Endothelial cell of umbilical vein (primary cell): Measurements from ENCODE around the gene GTF3C5. TPM values are rescaled to one million over a fixed set of nuclear protein-coding genes. Genes with fewer than 3 reads are reported as not detected.

Experiments
- BruUV-seq: library from RNA; stranded (reverse); fragments of 400-500 nt; replicated peaks from 2 replicates; lab custom pipeline; 2021; lab: Mats Ljungman, UMichigan
- CTCF ChIA-PET: fragments of 300-600, 350-600 bp; sonication (Branson Sonifier 250); formaldehyde crosslinking; loops from one replicate; lab custom pipeline; 2021; ENCODE audit warnings: antibody characterized with exemption, inconsistent platforms; lab: Charles Lee
- POLR2A ChIA-PET: fragments of 300-600, 350-600 bp; sonication (Branson Sonifier 250); formaldehyde crosslinking; loops from one replicate; lab custom pipeline; 2021; ENCODE audit warnings: antibody characterized with exemption, inconsistent platforms; lab: Charles Lee
- DNase-seq: peaks from one replicate; pipeline ENCODE4 v3.0.0-alpha.2; 2011; ENCODE audit warnings: low read depth, low spot score
- FAIRE-seq: peaks from 2 replicates; lab custom pipeline; 2011; peaks lifted over from hg19 to GRCh38; lab: Jason Lieb, UNC
- H2AFZ ChIP-seq: 2 replicates; pipeline ENCODE4 v1.6.0; 2012; ENCODE audit warnings: low read depth, low read length, control low read depth, inconsistent platforms
- H3K27ac ChIP-seq: 2 replicates; pipeline ENCODE4 v1.5.1; 2011; ENCODE audit warnings: low read depth, mild to moderate bottlenecking, control low read depth, low read length, moderate library complexity; ENCODE audit not compliant: insufficient read depth
- H3K27me3 ChIP-seq, 2 experiments: 2 replicates each; pipeline versions ENCODE4 v1.6.0 to v1.6.1; 2011; ENCODE audit warnings: low read length in 2 of 2, mixed read lengths in 1 of 2; ENCODE audit not compliant: control insufficient read depth in 2 of 2, insufficient read depth in 2 of 2
- H3K36me3 ChIP-seq, 2 experiments: 2 replicates in 1 of 2; 3 replicates in 1 of 2; pipeline ENCODE4 v1.5.1; 2011; ENCODE audit warnings: low read length in 2 of 2, mild to moderate bottlenecking in 1 of 2, moderate library complexity in 1 of 2; ENCODE audit not compliant: control insufficient read depth in 2 of 2, insufficient read depth in 2 of 2; ENCODE audit errors: extremely low read depth in 1 of 2
- H3K4me1 ChIP-seq: 3 replicates; pipeline ENCODE4 v1.5.1; 2011; ENCODE audit warnings: mild to moderate bottlenecking, low read length; ENCODE audit not compliant: control insufficient read depth, insufficient read depth; ENCODE audit errors: extremely low read depth
- H3K4me2 ChIP-seq: 2 replicates; pipeline ENCODE4 v1.6.1; 2011; ENCODE audit warnings: low read length, control low read depth, mixed read lengths; ENCODE audit not compliant: insufficient read depth
- H3K4me3 ChIP-seq, 3 experiments: fragments of 200-600 bp in 1 of 3; sonication (generic), shearing (Covaris generic) in 1 of 3; replicated peaks in 1 of 3; 2 replicates each; pipeline ENCODE4 v1.5.1; 2011 to 2016; ENCODE audit warnings: control low read depth in 3 of 3, low read length in 3 of 3, mild to moderate bottlenecking in 2 of 3, inconsistent platforms in 1 of 3, low read depth in 1 of 3, moderate library complexity in 1 of 3; ENCODE audit not compliant: insufficient read depth in 1 of 3
- H3K79me2 ChIP-seq: 2 replicates; pipeline ENCODE4 v1.6.0; 2012; ENCODE audit warnings: low read length, inconsistent platforms; ENCODE audit not compliant: control insufficient read depth, insufficient read depth
- H3K9ac ChIP-seq: replicated peaks from 2 replicates; pipeline ENCODE3; 2011; ENCODE audit warnings: low read length, control low read depth; ENCODE audit not compliant: insufficient read depth; ENCODE audit errors: extremely low read depth
- H3K9me1 ChIP-seq: replicated peaks from 3 replicates; pipeline ENCODE4 v1.6.0; 2011; ENCODE audit warnings: mild to moderate bottlenecking, low read length; ENCODE audit not compliant: control insufficient read depth, insufficient read depth; ENCODE audit errors: extremely low read depth
- H3K9me3 ChIP-seq: replicated peaks from 2 replicates; pipeline ENCODE4 v1.5.1; 2012; ENCODE audit warnings: low read length, inconsistent platforms; ENCODE audit not compliant: control insufficient read depth, insufficient read depth
- H4K20me1 ChIP-seq: replicated peaks from 2 replicates; pipeline ENCODE3; 2011; ENCODE audit warnings: mild to moderate bottlenecking, low read length; ENCODE audit not compliant: control insufficient read depth, insufficient read depth; ENCODE audit errors: extremely low read depth
- CTCF ChIP-seq, 2 donors: IDR thresholded peaks; 1 replicate in 1 of 2; 2 replicates in 1 of 2; pipeline ENCODE4 v1.5.1; 2011; ENCODE audit warnings: low read length in 2 of 2, mild to moderate bottlenecking in 2 of 2, moderate library complexity in 2 of 2, control low read depth in 1 of 2, inconsistent platforms in 1 of 2, low read depth in 1 of 2; ENCODE audit not compliant: insufficient read depth in 1 of 2; ENCODE audit errors: extremely low read depth in 1 of 2
- EZH2 ChIP-seq: IDR thresholded peaks from 2 replicates; pipeline ENCODE4 v1.6.1; 2012; ENCODE audit warnings: borderline replicate concordance, low read depth, mild to moderate bottlenecking, moderate library complexity, low read length, inconsistent platforms; ENCODE audit not compliant: severe bottlenecking
- FOS ChIP-seq: IDR thresholded peaks from 2 replicates; pipeline ENCODE4 v1.6.1; 2011; ENCODE audit warnings: mild to moderate bottlenecking, low read length, moderate library complexity, borderline replicate concordance; ENCODE audit not compliant: insufficient read depth
- GATA2 ChIP-seq: IDR thresholded peaks from 2 replicates; pipeline ENCODE4 v1.7.0; 2011; ENCODE audit warnings: low read depth, mild to moderate bottlenecking, moderate library complexity, mixed read lengths, low read length; ENCODE audit not compliant: insufficient read length, insufficient read depth
- JUN ChIP-seq: IDR thresholded peaks from 2 replicates; pipeline ENCODE4 v1.6.1; 2011; ENCODE audit warnings: borderline replicate concordance, low read depth; ENCODE audit not compliant: insufficient read length, insufficient read depth
- MAX ChIP-seq: IDR thresholded peaks from 2 replicates; pipeline ENCODE4 v1.6.1; 2011; ENCODE audit not compliant: insufficient read depth, insufficient read length
- MYC ChIP-seq: IDR thresholded peaks from one replicate; pipeline ENCODE4 v1.6.1; 2011; ENCODE audit warnings: mild to moderate bottlenecking, low read depth, low read length
- POLR2A ChIP-seq: IDR thresholded peaks from 2 replicates; pipeline ENCODE4 v1.6.1; 2012; ENCODE audit warnings: low read depth, mild to moderate bottlenecking, control low read depth, low read length
- POLR2AphosphoS5 ChIP-seq: IDR thresholded peaks from 2 replicates; pipeline ENCODE4 v1.6.1; 2012; ENCODE audit warnings: low read depth, mild to moderate bottlenecking, control low read depth, low read length, moderate library complexity; ENCODE audit not compliant: insufficient read depth
- dilution Hi-C: fragments of 300-500 bp; cut with MboI; formaldehyde crosslinking; loops from one replicate; pipeline ENCODE4 v1.15.0; 2019; ENCODE audit warnings: low sequenced_read_pairs; ENCODE audit not compliant: extremely low pct_ligation_motif_present
- intact Hi-C: fragments of 100-400 bp; cut with micrococcal nuclease; formaldehyde crosslinking; loops from one replicate; pipeline ENCODE4 v1.10.0; 2022
- polyA plus RNA-seq, 4 experiments: library from polyadenylated mRNA; depleted of rRNA in 3 of 4; stranded (reverse) in 3 of 4; unstranded in 1 of 4; fragments of >200 nt; gene quantifications; 2 replicates each; pipeline versions ENCODE4 v1.2.1 to v1.2.3, GENCODE V29; 2011 to 2012; ENCODE audit warnings: missing spikeins in 1 of 4
- total RNA-seq: library from RNA; stranded (reverse); gene quantifications from 2 replicates; pipeline ENCODE4 v1.2.3, GENCODE V29; 2021

Gene GTF3C5
- total and polyA plus RNA-seq, 2 donors (not counting 3 experiments of a cell fraction or from before 2014, with no cell fraction given) = 65.6 to 73.8 TPM

- CTCF ChIA-PET = interaction anchor here (1.5 to 2.9 kb wide), 2 partner anchors 16 to 18 kb away, joined by 3 to 16 read pairs; no protein-coding TSS in a partner anchor
Measured at GRCh38 chr9:133005957-133006356, 24.8 kb upstream of the GTF3C5 start.

More at GRCh38 chr9:133005957-133006356, 24.8 kb upstream of the GTF3C5 start:
- no peak for DNase-seq
- no peak overlapping the region for H3K9ac ChIP-seq
- H3K36me3 ChIP-seq = no peaks in the 10 kb centered on the region
- peaks cover 5 to 6% of the 10 kb centered on the region in 2 experiments for H3K27me3 ChIP-seq
- H3K79me2 ChIP-seq = no peaks in the 10 kb centered on the region
- H3K9me3 ChIP-seq = no peaks in the 10 kb centered on the region
- H3K4me1 ChIP-seq = no peaks in the 10 kb centered on the region
- dilution Hi-C loops = no loop called here
- POLR2A ChIA-PET = no interaction called here
- intact Hi-C loops = no loop called here
- no peak overlapping the region for H3K27ac ChIP-seq
- H3K4me2 ChIP-seq = no peak overlapping the region
- no peak for FAIRE-seq
- no peaks in the 10 kb centered on the region for H3K9me1 ChIP-seq
- no peaks in the 10 kb centered on the region for H4K20me1 ChIP-seq
- no TSS peak for BruUV-seq
- no peak overlapping the region for H3K4me3 ChIP-seq
- TF ChIP-seq JUN (no peak), POLR2AphosphoS5 (no peak), GATA2 (no peak), FOS (no peak), MYC (no peak), EZH2 (no peak), MAX (no peak), CTCF (IDR thresholded peaks at IDR 0.05; ENCODE audit: extremely low read depth in 1 of 2, insufficient read depth in 1 of 2, low read depth in 1 of 2, low read length in 2 of 2) (no peak), POLR2A (no peak)
- no peak overlapping the region for H2AFZ ChIP-seq
